B cell (primary cell): Measurements from ENCODE around the gene GBX1. TPM values are rescaled to one million over a fixed set of nuclear protein-coding genes. Genes with fewer than 3 reads are reported as not detected.

Experiments used
- ATAC-seq: fragments of 200-7000 bp; cut with Tn5 transposase; one replicate; pipeline ENCODE4 v1.10.0; 2021; ENCODE audit warnings: low read depth, mild to moderate bottlenecking, moderate number of reproducible peaks, moderate library complexity
- CTCF ChIA-PET: fragments of 350-600 bp; sonication (Branson Sonifier 250); formaldehyde crosslinking; loops from one replicate; lab custom pipeline; 2021; ENCODE audit warnings: antibody characterized with exemption, inconsistent platforms; lab: Charles Lee
- POLR2A ChIA-PET: fragments of 350-600 bp; sonication (Branson Sonifier 250); formaldehyde crosslinking; loops from one replicate; lab custom pipeline; 2021; ENCODE audit warnings: antibody characterized with exemption; lab: Charles Lee
- DNase-seq: peaks from one replicate; pipeline ENCODE4 v3.0.0; 2013
- H2AFZ ChIP-seq: 2 replicates; pipeline ENCODE4 v1.6.1; 2012; ENCODE audit warnings: mild to moderate bottlenecking, low read depth, low read length; ENCODE audit not compliant: insufficient read depth, poor library complexity, severe bottlenecking
- H3K27ac ChIP-seq, 2 donors: 1 replicate in 1 of 2; 2 replicates in 1 of 2; pipeline ENCODE4 v1.5.1; 2012 to 2013; ENCODE audit warnings: low read length in 2 of 2, mild to moderate bottlenecking in 2 of 2, moderate library complexity in 1 of 2
- H3K27me3 ChIP-seq, 4 experiments: fragments of 200-600 bp in 1 of 4; sonication (generic) in 1 of 4; replicated peaks in 1 of 4; 1 replicate in 2 of 4; 2 replicates in 2 of 4; pipeline versions ENCODE4 v1.6.1 to v1.7.0; 2013 to 2016; ENCODE audit warnings: low read length in 3 of 4, mild to moderate bottlenecking in 2 of 4, mixed read lengths in 1 of 4, moderate library complexity in 1 of 4; ENCODE audit not compliant: insufficient read depth in 4 of 4, control insufficient read depth in 3 of 4; ENCODE audit errors: control extremely low read depth in 1 of 4
- H3K36me3 ChIP-seq, 2 experiments: replicated peaks in 1 of 2; 1 replicate in 1 of 2; 2 replicates in 1 of 2; pipeline versions ENCODE4 v1.6.1 to v1.7.1; 2013; ENCODE audit warnings: low read length in 1 of 2; ENCODE audit not compliant: insufficient read depth in 2 of 2, control insufficient read depth in 1 of 2; ENCODE audit errors: control extremely low read depth in 1 of 2, extremely low read depth in 1 of 2
- H3K4me1 ChIP-seq, 2 donors: fragments of 200-600 bp in 1 of 2; sonication (generic) in 1 of 2; 1 replicate in 1 of 2; 2 replicates in 1 of 2; pipeline versions ENCODE4 v1.5.1 to v1.6.1; 2013 to 2017; ENCODE audit warnings: low read length in 2 of 2; ENCODE audit not compliant: control insufficient read depth in 2 of 2, insufficient read depth in 2 of 2
- H3K4me2 ChIP-seq: replicated peaks from 2 replicates; pipeline ENCODE3; 2012; ENCODE audit warnings: mild to moderate bottlenecking, low read depth, low read length; ENCODE audit not compliant: poor library complexity, severe bottlenecking
- H3K4me3 ChIP-seq, 5 experiments: fragments of 200-600 bp in 1 of 5; sonication (generic) in 1 of 5; 1 replicate in 3 of 5; 2 replicates in 2 of 5; pipeline versions ENCODE4 v1.5.1 to v1.7.0; 2011 to 2016; ENCODE audit warnings: low read length in 4 of 5, mild to moderate bottlenecking in 4 of 5, low read depth in 2 of 5, control low read depth in 1 of 5, moderate library complexity in 1 of 5; ENCODE audit not compliant: insufficient read depth in 1 of 5; ENCODE audit errors: control extremely low read depth in 1 of 5, extremely low read depth in 1 of 5
- H3K79me2 ChIP-seq: fragments of 200-600 bp; sonication (generic); one replicate; pipeline ENCODE4 v1.6.0; 2016; ENCODE audit warnings: low read length; ENCODE audit not compliant: control insufficient read depth, insufficient read depth
- H3K9ac ChIP-seq: fragments of 200-600 bp; sonication (generic); 2 replicates; pipeline ENCODE4 v1.6.1; 2017; ENCODE audit warnings: mild to moderate bottlenecking, low read length, moderate library complexity
- H3K9me3 ChIP-seq, 3 donors: one replicate each; pipeline versions ENCODE4 v1.6.1 to v1.7.1; 2013; ENCODE audit warnings: low read length in 2 of 3; ENCODE audit not compliant: control insufficient read depth in 2 of 3, insufficient read depth in 1 of 3; ENCODE audit errors: control extremely low read depth in 1 of 3
- H4K20me1 ChIP-seq: 2 replicates; pipeline ENCODE4 v1.6.0; 2012; ENCODE audit warnings: mild to moderate bottlenecking, low read length; ENCODE audit not compliant: insufficient read depth, control insufficient read depth, poor library complexity, severe bottlenecking
- H3K27ac Mint-ChIP-seq: one replicate; pipeline ENCODE4 v1.8.0; 2021; ENCODE audit warnings: mixed read lengths
- H3K27me3 Mint-ChIP-seq: one replicate; pipeline ENCODE4 v1.8.0; 2021; ENCODE audit warnings: mixed read lengths
- H3K4me1 Mint-ChIP-seq: one replicate; pipeline ENCODE4 v1.8.0; 2021; ENCODE audit warnings: mixed read lengths
- H3K4me3 Mint-ChIP-seq: one replicate; pipeline ENCODE4 v1.8.0; 2021; ENCODE audit warnings: mixed read lengths
- H3K9me3 Mint-ChIP-seq: one replicate; pipeline ENCODE4 v1.8.0; 2022; ENCODE audit warnings: mixed read lengths; ENCODE audit not compliant: insufficient read depth
- CTCF ChIP-seq: fragments of 200-600 bp; IDR thresholded peaks from one replicate; pipeline ENCODE4 v1.8.0; 2022; ENCODE audit warnings: antibody characterized with exemption, mild to moderate bottlenecking
- EZH2 ChIP-seq: IDR thresholded peaks from 2 replicates; pipeline ENCODE4 v1.6.1; 2012; ENCODE audit warnings: borderline replicate concordance, low read depth, mild to moderate bottlenecking, moderate library complexity, low read length; ENCODE audit not compliant: insufficient read depth, poor library complexity, severe bottlenecking
- WGBS: methylation state at CpG from one replicate; pipeline ENCODE4 v1.1.5; 2013; ENCODE audit warnings: missing lambda C conversion rate; ENCODE audit not compliant: insufficient coverage; 5-methylcytosine and 5-hydroxymethylcytosine counted together
- intact Hi-C: fragments of 100-400 bp; cut with micrococcal nuclease; formaldehyde crosslinking; loops from one replicate; pipeline ENCODE4 v1.10.0; 2022
- polyA plus RNA-seq: library from polyadenylated mRNA; depleted of rRNA; stranded (reverse); fragments of >200 nt; gene quantifications from 2 replicates; pipeline ENCODE4 v1.2.3, GENCODE V29; 2012
- total RNA-seq, 2 donors: library from RNA; stranded (reverse); fragments of 120-200 nt in 1 of 2; gene quantifications; 1 replicate in 1 of 2; 2 replicates in 1 of 2; pipeline versions ENCODE4 v1.2.3 to v1.2.4, GENCODE V29; 2013 to 2022

GBX1 gene
- total and polyA plus RNA-seq, 2 donors (not counting 1 experiment from before 2014, with no cell fraction given) = not detected

GRCh38 chr7:151166629-151167196 is 781 bp downstream of the GBX1 start:
- H3K9ac ChIP-seq = peak overlapping the region; percentile 58
- H3K27ac ChIP-seq = no peak overlapping the region
- POLR2A ChIA-PET = interaction anchor here (0.6 kb wide), 1 partner anchor 106 kb away, joined by 3 read pairs; no protein-coding TSS in a partner anchor
- TF ChIP-seq EZH2 (no peak), CTCF (no peak)
- H2AFZ ChIP-seq = peak overlapping the region; percentile 76
- Mint-ChIP-seq H3K4me3 (peak overlapping the region; percentile 73), H3K9me3 (no peaks in the 10 kb centered on the region), H3K27me3 (peaks cover 30% of the 10 kb centered on the region), H3K27ac (no peak overlapping the region), H3K4me1 (peaks cover 14% of the 10 kb centered on the region)
- H3K4me2 ChIP-seq = peak overlapping the region; percentile 96
- H3K79me2 ChIP-seq = no peaks in the 10 kb centered on the region
- intact Hi-C loops = no loop called here
- peaks cover 10 to 28% of the 10 kb centered on the region in 2 donors for H3K4me1 ChIP-seq
- H4K20me1 ChIP-seq = no peaks in the 10 kb centered on the region
- H3K27me3 ChIP-seq = peaks cover 2 to 65% (median 51%) of the 10 kb centered on the region in 4 experiments
- 13% methylated on average over 30 of the region's 31 CpGs for WGBS
- H3K4me3 ChIP-seq = peak overlapping the region in 3 of 5 experiments; percentile 38 to 57 (median 53)
- peak; percentile 46 for DNase-seq
- CTCF ChIA-PET = interaction anchor here (0.7 to 1.4 kb wide), 3 partner anchors 8 to 77 kb away, joined by 3 read pairs; no protein-coding TSS in a partner anchor
- H3K9me3 ChIP-seq = peaks cover 0 to 7% (median 0%) of the 10 kb centered on the region in 3 donors
- ATAC-seq = no peak
- no peaks in the 10 kb centered on the region for H3K36me3 ChIP-seq

GRCh38 chr7:151161757-151162156 is 5.7 kb downstream of the GBX1 start:
- intact Hi-C loops = no loop called here
- DNase-seq (no peak), ATAC-seq (no peak)
- POLR2A ChIA-PET = no interaction called here
- Histone ChIP-seq H3K79me2 (no peaks in the 10 kb centered on the region), H3K27ac (no peak overlapping the region), H3K36me3 (no peaks in the 10 kb centered on the region), H3K9ac (no peak overlapping the region), H3K4me2 (no peak overlapping the region), H4K20me1 (no peaks in the 10 kb centered on the region), H3K4me3 (no peak overlapping the region), H2AFZ (no peak overlapping the region), H3K9me3 (peaks cover 0 to 2% (median 0%) of the 10 kb centered on the region in 3 donors), H3K4me1 (peaks cover 5 to 16% of the 10 kb centered on the region in 2 donors), H3K27me3 (peaks cover 2 to 52% (median 40%) of the 10 kb centered on the region in 4 experiments)
- CTCF ChIA-PET = no interaction called here
- Mint-ChIP-seq H3K9me3 (no peaks in the 10 kb centered on the region), H3K4me1 (peaks cover 7% of the 10 kb centered on the region), H3K4me3 (no peak overlapping the region), H3K27me3 (peaks cover 19% of the 10 kb centered on the region), H3K27ac (no peak overlapping the region)
- WGBS = no CpG with 5 or more reads among the region's 1 CpG
- TF ChIP-seq CTCF = no peak
- TF ChIP-seq EZH2 = no peak
